HG03097 (cell line): ENCODE data around the gene ALDH1L1.

Source experiments
- ATAC-seq: cut with Tn5 transposase; IDR thresholded peaks from one replicate; pipeline ENCODE4 v1.9.1; 2021; ENCODE audit not compliant: unreplicated experiment, low FRiP score

Gene ALDH1L1

DNA sequence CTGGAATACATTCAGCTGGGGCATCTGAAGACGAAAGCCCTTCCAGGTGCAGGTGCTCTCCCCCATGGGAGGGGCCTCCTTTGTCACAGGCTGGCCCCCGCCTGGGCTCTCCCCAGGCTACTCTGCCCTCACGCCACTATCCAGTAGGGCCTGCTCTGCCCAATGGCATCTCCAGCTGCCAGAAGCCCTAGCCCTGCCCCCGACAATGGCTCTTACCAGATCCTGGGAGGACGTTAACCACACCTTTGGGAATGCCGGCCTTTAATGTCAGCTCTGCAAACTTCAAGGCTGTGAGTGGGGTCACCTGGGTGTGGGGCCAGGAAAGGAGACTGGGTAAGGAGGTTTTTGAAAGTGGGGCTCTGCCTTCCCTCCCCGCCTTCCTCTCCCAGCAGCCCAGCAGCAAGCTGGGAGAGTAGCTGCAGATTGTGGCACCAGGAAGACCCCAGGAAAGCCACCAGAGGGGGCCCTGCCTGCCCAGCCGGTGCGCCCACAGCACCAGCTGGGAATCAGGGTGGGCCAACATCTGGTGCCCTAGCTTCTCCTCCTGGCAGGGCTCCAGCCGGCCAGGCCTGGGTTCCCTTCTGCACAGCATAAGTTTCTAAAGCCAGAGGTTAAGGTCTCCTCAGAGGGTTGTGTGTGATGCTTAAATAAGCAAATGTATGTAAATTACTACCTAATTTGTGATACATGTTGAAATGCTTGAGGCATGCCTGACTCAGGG lies 56.1 kb downstream of the ALDH1L1 start:
- no peak for ATAC-seq

DNA sequence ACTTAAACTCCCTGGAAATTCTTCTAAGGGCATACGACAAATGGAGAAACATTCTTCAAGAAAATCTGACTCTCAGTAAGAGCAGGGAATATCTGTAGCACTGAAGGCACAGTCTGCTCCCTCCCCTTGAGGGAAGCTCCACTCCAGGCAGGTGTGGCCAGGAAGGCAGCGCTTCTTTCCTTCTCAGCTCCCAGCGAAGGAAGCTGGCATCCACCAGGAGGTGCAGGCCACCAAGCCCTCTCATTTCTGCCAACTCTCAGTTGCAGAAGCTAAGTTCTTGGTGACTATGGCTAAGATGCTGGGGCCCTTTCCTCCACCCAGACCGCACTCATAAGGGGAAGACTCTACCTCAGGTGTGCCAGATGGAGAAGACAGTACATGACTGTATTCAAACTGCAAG lies 58.8 kb downstream of the ALDH1L1 start:
- ATAC-seq = no peak

DNA sequence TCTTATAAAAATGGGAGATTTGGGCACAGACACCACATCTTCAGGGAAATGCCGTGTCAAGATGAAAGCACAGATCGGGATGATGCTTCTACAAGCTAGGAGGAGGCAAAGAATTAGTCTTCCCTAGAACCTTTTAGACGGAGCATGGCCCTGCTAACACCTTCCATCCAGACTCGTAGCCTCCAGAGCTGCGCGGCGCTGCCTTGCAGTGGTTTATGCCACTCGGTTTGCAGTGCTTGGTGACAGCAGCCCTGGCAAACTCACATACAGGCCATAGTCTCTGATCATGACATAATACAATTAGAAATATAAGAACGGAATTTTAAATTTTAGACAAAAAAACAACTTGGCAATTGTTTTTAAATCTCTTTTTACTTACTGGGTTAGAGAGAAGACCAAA lies 59.3 kb downstream of the ALDH1L1 start:
- ATAC-seq = no peak

DNA sequence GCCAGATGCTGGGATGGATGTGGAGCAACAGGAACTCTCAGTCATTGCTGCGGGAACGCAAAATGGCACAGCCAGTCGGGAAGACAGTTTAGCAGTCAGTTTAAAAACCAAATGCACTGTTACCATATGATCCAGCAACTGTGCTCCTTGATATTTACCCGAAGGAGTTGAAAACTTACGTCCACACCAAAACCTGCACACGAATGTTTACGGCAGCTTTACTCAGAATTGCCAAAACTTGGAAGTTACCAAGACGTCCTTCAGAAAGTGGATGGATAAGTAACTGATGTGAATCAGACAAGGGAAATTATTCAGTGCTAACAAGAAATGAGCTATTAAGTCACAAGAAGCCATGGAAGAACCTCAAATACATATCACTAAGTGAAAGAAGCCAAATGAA lies 60.4 kb downstream of the ALDH1L1 start:
- no peak for ATAC-seq

DNA sequence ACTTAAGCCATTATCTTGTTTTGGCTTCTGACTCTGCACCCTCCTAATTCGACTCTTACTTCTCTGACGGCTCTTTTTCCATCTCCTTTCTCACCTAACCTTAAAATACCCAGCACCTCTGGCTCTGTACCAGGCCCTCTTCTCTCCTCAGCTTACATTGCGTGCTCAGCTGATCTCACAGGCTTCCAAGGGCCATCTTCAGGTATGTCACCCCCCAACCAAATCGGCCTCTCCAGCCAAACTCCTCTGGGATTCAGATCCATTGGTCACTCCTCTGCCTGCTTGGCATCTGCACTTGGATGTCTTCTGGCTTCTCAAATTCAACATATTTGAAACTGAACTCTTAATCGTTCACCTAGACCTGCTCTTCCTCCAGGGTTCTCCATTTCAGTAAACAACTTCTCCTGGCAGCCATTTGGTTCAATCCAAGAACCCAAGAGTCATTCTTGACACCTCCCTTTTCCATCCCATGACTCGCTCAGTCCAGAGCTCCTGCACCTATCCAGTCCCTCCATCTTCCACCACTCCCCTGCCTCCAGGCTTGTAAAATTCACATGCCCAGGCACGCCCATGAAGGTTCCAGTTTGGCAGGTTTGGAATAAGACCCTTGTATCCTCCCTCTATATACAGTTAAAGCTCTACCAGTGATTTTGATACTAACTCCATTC lies 61.2 kb downstream of the ALDH1L1 start:
- no peak for ATAC-seq

DNA sequence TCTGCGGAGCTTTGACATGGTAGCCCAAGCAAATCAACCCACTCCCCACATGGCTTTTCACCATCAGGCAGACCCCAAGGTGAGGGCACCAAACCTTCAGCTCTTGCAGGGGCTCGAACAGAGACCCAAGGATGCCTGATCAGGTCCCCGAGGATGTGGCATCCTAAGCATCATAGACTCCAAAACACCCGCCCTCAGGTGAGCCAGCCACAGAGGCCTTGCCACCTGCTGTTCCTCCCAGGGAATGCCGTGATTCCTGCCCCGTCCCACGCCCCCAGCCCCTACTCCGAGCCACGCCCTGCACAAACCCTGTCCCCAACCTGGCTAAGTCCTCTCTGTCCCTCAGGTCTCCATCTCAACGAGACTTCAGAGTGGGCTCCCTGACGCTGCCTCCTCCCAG lies 61.8 kb downstream of the ALDH1L1 start:
- ATAC-seq = no peak

DNA sequence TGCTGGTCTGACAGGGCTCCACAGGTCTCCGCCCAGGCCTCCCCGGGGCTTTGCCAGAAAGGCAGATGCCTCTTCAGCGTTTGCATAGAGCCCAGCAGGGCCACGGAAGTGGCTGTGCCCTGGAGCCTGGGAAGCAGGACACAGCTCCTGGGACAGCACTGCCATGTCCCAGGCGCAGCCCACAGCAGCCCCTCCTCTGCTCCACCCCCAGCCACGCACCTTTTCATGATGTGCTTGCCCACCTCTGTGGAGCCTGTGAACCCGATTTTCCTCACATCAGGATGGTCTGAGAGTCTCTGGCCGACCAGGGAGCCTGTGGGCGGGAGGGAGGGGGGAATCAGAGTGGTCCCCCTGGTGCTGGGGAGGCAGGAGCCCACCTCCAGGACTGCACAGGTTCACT lies 62.6 kb downstream of the ALDH1L1 start:
- ATAC-seq = no peak

DNA sequence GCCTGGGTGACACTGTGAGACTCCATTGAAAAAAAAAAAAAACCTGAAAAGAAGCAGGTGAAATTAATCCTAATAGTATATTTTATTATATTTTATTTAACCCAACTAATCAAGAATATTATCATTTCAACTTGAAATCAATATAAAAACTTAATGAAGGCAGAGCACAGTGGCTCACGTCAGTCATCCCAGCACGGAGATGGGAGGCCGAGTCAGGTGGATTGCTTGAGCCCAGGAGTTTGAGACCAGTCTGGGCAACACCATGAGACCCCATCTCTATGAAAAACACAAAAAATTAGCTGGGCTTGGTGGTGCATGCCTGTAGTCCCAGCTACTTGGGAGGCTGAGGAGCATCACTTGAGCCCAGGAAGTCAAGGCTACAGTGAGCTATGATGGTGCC lies 63.2 kb downstream of the ALDH1L1 start:
- ATAC-seq = no peak

DNA sequence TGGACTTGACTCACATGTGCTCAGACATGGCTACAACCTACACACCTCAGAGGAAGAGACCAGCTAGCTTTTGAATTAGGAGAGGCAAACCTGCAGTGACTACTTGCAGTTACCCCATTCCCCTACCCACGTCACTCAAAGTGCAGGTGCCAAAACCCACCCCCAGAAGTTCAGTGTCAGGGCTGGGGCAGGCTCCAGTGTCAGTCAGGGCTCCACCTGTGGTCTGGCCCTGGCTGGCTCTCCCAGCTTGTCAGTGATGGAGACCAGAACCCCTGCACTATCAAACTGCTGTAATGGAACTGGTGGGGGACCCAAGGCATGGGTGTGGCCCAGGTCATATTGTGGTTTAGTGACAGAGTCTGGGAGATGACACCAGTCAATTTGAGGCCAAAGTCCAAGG lies 63.9 kb downstream of the ALDH1L1 start:
- ATAC-seq = no peak

DNA sequence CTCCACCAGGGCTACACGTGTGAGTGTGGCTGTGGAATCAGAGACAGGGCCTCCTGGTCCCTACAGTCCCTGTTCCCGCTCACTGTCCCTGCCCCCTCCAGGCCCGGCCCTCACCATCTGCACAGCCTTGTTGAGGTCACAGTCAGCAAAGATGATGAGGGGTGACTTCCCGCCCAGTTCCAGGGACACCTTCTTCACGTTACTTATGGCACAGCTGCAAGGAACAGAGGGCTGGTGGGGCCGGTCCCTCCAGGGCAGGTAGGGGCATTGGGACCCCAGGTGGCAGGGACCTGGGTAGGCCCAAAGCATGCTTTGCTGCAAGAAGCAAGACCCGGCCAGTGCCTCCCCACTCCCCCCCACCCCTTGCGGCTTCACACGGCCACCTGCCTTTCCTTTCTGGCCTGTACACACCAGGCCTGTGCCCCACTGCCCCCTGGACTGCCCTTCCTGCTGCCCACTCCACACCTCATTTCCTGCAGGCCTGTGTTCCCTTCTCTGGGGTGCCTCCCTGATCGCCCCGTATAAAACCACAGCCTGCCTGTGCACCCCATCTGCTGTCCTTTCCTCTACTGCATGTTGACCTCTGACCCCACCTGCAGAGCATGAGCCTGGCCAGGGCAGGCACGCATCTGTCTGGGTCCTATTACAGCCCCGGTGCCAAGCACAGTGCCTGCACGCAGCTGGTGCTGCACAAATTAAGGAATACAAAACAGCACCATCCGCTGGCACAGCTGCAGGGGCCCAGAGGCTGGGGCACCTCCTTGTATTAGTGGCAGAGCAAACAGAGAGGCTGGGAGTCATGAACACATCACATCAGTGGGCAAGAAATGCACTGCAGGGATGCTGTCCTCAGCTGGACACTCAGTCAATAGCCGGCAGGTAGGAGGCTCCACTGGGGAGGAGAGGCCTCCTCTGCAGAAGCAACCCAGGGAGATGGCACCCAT lies 65.7 kb downstream of the ALDH1L1 start:
- ATAC-seq = no peak

DNA sequence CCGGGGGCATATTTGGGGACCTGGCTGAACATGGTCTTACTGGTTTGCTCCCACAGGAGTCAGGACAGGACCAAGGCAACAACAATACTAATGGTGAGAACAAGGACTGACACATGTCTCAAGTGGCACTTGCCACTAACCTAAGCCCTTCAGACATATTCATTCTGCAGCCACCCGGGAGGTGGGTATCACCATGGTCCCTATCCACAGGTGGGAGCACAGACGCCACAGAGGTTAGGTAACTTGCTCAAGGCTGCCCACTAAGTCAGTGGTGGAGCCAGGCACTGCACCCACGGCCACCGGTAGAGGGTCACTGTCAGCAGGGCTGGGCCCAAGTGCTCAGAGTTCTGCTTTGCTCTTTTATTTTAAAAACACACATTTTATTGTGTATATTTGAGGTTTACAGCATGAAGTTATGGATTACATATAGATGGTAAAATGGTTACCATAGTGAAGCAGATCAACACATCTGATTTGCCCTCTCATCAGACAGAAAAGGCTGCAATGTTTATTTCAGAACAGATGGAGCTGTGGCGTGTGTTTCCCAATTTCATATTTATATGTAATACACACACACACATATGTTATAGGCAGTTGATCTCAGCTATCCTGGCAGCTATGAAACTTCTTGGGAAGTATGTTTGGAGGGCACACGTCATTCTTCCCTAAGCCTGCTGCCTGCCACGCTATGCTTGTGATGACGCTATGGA lies 66.5 kb downstream of the ALDH1L1 start:
- no peak for ATAC-seq

DNA sequence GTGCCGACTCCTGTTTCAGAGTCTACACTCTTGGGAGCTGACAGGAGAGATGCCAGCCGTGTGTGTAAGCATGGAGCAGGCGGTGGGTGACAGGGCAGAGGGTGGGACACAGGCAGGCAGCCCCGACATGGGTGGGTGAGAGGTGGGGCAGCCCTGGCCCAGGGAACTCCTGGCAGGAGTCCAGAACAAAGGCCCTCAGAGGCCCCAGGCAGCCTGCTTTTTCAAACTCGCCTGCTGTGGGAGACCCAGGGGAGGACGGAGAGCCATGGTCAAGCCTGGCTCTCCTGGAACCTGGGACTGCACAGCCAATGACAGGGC lies 67.2 kb downstream of the ALDH1L1 start:
- no peak for ATAC-seq

DNA sequence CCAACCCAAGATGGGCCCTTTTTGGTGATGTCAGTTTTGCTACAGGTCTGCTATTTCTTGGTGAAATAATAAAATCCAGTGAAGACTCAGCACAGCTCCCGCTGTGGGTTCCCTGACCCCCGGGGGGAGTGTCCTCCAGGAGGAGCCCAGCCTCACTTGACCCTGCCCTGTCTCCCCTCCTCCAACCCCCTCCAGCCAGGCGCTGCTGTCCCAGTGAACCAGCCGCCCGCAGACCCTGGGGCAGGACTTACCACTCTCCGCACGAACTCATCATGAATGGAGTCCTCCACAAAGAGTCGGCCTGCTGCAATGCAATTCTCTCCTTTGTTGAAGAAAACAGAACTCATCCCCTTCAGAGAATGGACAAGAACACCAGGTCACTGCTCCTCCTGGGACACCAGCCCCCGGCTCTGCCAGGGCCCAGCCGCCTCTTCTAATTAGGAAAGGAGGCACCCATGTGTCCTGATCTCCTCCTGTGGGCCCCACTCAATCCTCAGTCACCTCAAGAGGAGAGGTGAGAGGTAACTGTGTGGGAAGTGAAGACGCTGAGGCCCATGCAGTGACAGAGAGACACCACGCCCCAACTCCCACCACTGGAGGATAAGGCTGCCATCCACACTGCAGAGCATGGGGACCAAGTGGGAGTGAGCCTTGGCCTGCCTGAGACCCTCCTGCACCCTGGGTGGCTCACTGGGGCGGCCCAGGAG lies 67.7 kb downstream of the ALDH1L1 start:
- no peak for ATAC-seq

DNA sequence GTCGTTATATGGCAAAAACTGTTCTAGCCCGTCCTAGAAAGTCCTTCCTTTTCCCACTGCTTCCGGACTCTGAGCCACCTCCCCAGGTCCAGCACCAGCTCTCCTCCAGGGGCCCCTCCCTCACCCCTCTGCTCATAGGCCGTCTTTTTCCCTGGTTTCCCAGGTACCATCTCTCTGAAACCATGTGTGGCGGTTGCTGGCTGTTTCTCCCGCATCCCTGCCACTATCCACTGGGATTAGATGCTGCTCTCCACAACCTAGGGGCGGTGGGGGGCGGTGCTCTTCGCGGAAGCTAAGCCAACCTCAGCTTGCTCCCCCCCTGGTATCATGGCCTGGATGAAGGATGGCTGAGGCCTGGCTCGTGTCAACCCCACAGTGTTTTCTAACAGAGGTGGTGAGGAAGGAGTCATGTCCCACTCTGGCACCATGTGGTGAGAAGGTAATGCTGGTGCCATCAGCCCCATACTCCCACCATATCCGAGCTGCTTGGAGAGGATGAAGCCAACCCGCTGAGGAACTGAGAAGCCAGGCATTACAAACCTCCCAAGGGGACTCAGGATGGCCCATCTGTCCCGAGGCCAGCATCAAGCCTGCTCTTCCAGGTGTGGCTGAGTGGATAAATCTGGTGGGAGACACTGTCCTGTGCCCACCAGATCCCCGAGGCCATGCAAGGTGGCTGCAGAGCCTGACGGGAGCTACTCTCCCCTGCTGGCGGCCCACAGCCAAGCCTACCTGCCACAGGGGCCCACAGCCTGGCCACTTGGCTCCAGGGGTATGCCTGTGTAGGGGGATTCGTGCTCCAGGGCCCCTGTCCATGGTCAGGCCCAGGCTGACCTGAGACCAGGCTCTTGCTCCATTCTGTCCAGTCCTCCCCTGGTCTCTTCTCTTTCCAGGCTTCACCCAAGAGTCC lies 68.6 kb downstream of the ALDH1L1 start:
- no peak for ATAC-seq

DNA sequence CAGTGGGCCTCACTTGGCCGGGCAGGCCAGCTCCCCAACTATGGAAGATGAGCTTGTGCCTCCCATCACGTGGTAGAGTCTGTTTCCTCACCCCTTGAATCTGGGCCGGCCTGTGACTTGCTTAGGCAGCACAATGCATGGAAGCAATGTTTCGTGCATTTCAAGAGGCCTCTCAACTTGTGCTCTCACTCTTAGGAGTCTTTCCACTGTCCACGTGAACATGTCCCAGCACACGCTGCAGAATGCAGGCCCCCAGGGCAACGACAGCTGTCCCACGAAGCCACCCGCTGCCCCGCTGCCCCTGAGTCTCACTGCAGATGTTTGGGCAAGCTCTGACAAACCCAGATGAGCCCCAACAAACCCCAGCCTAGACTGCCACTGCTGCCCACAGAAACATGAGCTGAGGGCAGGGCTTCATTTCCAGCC lies 69.2 kb downstream of the ALDH1L1 start:
- no peak for ATAC-seq

DNA sequence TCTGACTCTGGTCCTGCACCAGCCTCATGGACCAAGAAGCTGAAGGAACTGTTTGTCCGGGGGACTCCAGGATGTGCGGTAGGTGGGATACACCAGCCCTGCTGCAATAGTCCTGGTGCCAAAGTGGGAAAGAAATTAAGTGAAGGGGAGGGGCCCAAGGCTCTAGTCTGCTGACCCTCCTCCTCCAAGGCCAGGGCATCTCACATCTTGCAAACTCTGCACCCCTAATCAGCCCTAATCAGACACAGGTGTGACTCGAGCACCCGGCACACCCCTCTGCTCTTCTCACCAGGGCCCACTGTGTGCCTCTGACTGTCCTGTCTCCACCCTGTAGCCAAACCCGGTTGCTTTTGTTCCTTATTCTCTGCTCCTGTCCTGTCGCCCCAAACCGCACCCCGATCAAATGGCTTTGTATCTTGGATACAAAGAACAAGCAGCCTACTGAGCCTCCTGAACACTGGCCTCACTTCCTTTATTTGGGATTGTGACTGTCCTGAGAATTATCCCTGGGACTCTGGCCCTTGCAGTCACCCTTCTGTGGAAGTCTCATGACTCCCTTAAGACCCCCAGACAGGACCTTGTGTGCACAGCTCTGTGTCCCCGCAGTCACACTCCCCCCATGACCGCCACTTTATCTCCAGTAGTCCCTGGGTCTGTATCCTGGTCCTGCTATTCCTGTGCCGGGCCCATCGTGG lies 69.8 kb downstream of the ALDH1L1 start:
- no peak for ATAC-seq

DNA sequence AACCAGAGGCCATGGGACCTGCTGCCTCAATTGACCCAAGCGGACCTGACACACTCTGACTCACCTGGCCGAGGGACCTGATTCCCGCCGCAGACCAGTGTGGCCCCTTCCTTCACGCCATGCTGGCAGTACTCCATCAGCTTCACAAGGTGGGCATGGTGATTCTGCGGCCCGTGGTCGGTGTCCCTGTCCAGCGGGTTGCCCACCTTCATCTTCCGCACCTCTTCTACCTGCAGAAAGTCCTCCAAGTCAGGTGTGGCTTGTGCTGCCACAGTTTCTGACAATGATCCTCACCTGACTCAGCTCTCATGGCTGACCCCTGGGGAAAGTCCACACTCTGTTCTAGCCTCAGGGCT lies 70.5 kb downstream of the ALDH1L1 start:
- no peak for ATAC-seq

DNA sequence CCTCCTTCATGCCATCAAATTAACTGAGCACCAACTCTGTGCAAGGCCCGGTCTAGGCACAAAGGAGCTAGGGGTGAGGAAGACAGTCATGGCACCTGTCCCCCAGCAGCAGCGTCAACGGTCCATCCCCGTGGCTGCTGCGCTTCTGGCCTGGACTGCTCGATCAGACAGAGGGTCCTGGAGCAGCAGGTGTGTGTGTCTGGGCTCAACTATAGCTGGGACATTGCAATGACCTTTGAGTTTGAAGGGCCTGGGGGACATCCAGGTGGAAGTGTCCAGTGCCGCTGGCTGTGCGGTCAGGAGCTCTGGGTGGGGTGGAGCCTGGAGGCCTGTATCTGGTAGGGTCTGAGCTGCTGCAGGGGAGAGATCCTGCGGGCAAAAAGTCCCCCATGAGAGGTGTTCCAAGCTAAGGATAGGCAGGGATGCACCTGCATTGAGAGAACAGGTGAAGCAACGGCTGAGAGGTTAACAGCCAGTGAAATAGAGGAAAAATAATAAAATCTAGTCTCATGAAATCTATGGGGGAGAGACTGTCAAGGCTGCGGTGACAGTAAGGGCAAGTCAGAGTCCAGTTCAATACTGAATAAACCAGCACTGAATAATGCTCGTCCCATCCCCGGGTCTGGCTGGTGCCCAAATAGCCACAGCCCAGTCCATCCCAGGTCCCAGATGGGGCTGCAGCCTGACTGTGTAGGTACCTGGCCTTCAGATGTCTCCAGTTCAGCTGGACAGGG lies 71.1 kb downstream of the ALDH1L1 start:
- ATAC-seq = no peak
